GM21526 (cell line): ENCODE measurements around the gene TBX19.

ENCODE experiments used
- ATAC-seq: cut with Tn5 transposase; IDR thresholded peaks from one replicate; pipeline ENCODE4 v1.9.1; 2021; ENCODE audit warnings: moderate library complexity; ENCODE audit not compliant: unreplicated experiment, low FRiP score

TBX19 gene

GRCh38 chr1:168317309-168317708 is 36.6 kb downstream of the TBX19 start:
- ATAC-seq, result no peak

GRCh38 chr1:168319691-168320090 is 39.0 kb downstream of the TBX19 start:
- no peak for ATAC-seq

- no peak for ATAC-seq
These were observed 39.5 kb downstream of the TBX19 start for GRCh38 chr1:168320149-168320548.

- no peak for ATAC-seq
These were observed 40.2 kb downstream of the TBX19 start for GRCh38 chr1:168320800-168321450.

- ATAC-seq, result no peak
These were observed 41.3 kb downstream of the TBX19 start for GRCh38 chr1:168321945-168322344.

GRCh38 chr1:168324745-168325425 is 44.2 kb downstream of the TBX19 start:
- ATAC-seq, result no peak

GRCh38 chr1:168328731-168329364 is 48.2 kb downstream of the TBX19 start:
- ATAC-seq, result no peak

- ATAC-seq, result no peak
These were observed 49.6 kb downstream of the TBX19 start for GRCh38 chr1:168330285-168330684.

GRCh38 chr1:168331569-168331968 is 50.9 kb downstream of the TBX19 start:
- no peak for ATAC-seq

GRCh38 chr1:168333562-168334276 is 53.0 kb downstream of the TBX19 start:
- no peak for ATAC-seq

- no peak for ATAC-seq
These were observed 54.8 kb downstream of the TBX19 start for GRCh38 chr1:168335500-168335899.

- ATAC-seq, result no peak
These were observed 58.2 kb downstream of the TBX19 start for GRCh38 chr1:168338589-168339503.

GRCh38 chr1:168340781-168341482 is 60.3 kb downstream of the TBX19 start:
- ATAC-seq, result no peak

- ATAC-seq, result no peak
These were observed 60.9 kb downstream of the TBX19 start for GRCh38 chr1:168341483-168341975.

- ATAC-seq, result peak; percentile 90
These were observed 62.0 kb downstream of the TBX19 start for GRCh38 chr1:168342572-168343280.

- ATAC-seq, result no peak
These were observed 62.9 kb downstream of the TBX19 start for GRCh38 chr1:168343566-168343965.

- no peak for ATAC-seq
These were observed 63.8 kb downstream of the TBX19 start for GRCh38 chr1:168344517-168344916.

GRCh38 chr1:168345939-168346338 is 65.3 kb downstream of the TBX19 start:
- ATAC-seq, result no peak

- ATAC-seq, result no peak
These were observed 67.0 kb downstream of the TBX19 start for GRCh38 chr1:168347630-168348029.
